Gastrocnemius medialis (tissue), 4 donors: ENCODE measurements around the gene KCNMB3. TPM values are rescaled to one million over a fixed set of nuclear protein-coding genes. Genes with fewer than 3 reads are reported as not detected.
"Not testable (repeated sequence)": the region's sequence is repeated elsewhere in the genome, so short reads cannot be mapped to it uniquely, and the experiment has no call there.

Experiments used
- ATAC-seq, 2 donors: fragments of 150-250 bp; one replicate each; pipeline ENCODE4 v1.9.1; 2016
- DNase-seq, 2 donors: peaks; one replicate each; pipeline ENCODE4 v3.0.0-alpha.2; 2019
- H3K27ac ChIP-seq, 4 donors: fragments of 200-600 bp; sonication (generic); 1 replicate in 1 of 4; 2 replicates in 3 of 4; pipeline ENCODE4 v1.5.1; 2016 to 2018; ENCODE audit warnings: mild to moderate bottlenecking in 2 of 4, moderate library complexity in 1 of 4
- H3K27me3 ChIP-seq, 3 donors: fragments of 200-600 bp; sonication (generic) in 2 of 3; 1 replicate in 1 of 3; 2 replicates in 2 of 3; pipeline versions ENCODE4 v1.5.1 to v1.6.0; 2016 to 2019; ENCODE audit warnings: mild to moderate bottlenecking in 1 of 3, moderate library complexity in 1 of 3
- H3K36me3 ChIP-seq, 2 donors: fragments of 200-600 bp; sonication (generic) in 1 of 2; one replicate each; pipeline ENCODE4 v1.5.1; 2017 to 2018
- H3K4me1 ChIP-seq, 2 donors: fragments of 200-600 bp; sonication (generic) in 1 of 2; one replicate each; pipeline ENCODE4 v1.5.1; 2016 to 2017; ENCODE audit warnings: mild to moderate bottlenecking in 2 of 2
- H3K4me3 ChIP-seq, 4 donors: fragments of 200-600 bp; sonication (generic) in 3 of 4; 1 replicate in 1 of 4; 2 replicates in 3 of 4; pipeline ENCODE4 v1.5.1; 2016 to 2019; ENCODE audit warnings: mild to moderate bottlenecking in 2 of 4
- H3K9me3 ChIP-seq, 3 donors: fragments of 200-600 bp; sonication (generic) in 2 of 3; 1 replicate in 1 of 3; 2 replicates in 2 of 3; pipeline ENCODE4 v1.5.1; 2016 to 2019
- CTCF ChIP-seq, 5 experiments: fragments of 450-650 bp in 3 of 5; fragments of 200-600 bp in 2 of 5; sonication (generic) in 2 of 5; IDR thresholded peaks in 4 of 5; conservative IDR thresholded peaks in 1 of 5; 1 replicate in 4 of 5; 2 replicates in 1 of 5; pipeline ENCODE4 v1.5.1; 2016 to 2019; ENCODE audit warnings: antibody characterized with exemption in 5 of 5, mild to moderate bottlenecking in 3 of 5, moderate library complexity in 3 of 5
- POLR2A ChIP-seq, 2 donors: fragments of 450-650 bp; IDR thresholded peaks; one replicate each; pipeline ENCODE4 v1.6.1; 2017; ENCODE audit warnings: antibody characterized with exemption in 2 of 2, mild to moderate bottlenecking in 2 of 2, moderate library complexity in 2 of 2
- in situ Hi-C, 4 donors: fragments of 200-750 bp; cut with MboI; loops; one replicate each; pipeline versions ENCODE4 v1.15.0 to v1.8.0; 2017; ENCODE audit warnings: low sequenced_read_pairs in 4 of 4
- intact Hi-C: fragments of 100-400 bp; cut with DNase I; formaldehyde crosslinking; loops from one replicate; pipeline ENCODE4 v1.15.1; 2023; ENCODE audit warnings: low total_unique reads
- total RNA-seq, 4 donors: library from RNA; depleted of rRNA; stranded (reverse); fragments of >200 nt; gene quantifications; one replicate each; pipeline versions ENCODE4 v1.1.0 to v1.2.3, GENCODE V29; 2016

The KCNMB3 gene
- total RNA-seq, 4 donors from 2014 or later, result 0.24 to 2.1 (median 0.44) TPM

GRCh38 chr3:179247289-179248015 lies 3.5 kb downstream of the KCNMB3 start:
- peaks cover 0 to 8% of the 10 kb centered on the region in 2 donors for H3K36me3 ChIP-seq
- H3K4me3 ChIP-seq, result no peak overlapping the region
- TF ChIP-seq POLR2A (IDR thresholded peaks at IDR 0.05) (no peak), CTCF (IDR thresholded peaks at IDR 0.05 in 4 of 5, conservative IDR thresholded peaks at IDR 0.05 in 1 of 5) (no peak)
- in situ Hi-C loops, result no loop called here
- no peaks in the 10 kb centered on the region for H3K9me3 ChIP-seq
- DNase-seq (no peak), ATAC-seq (no peak)
- H3K27ac ChIP-seq, result no peak overlapping the region
- no peaks in the 10 kb centered on the region for H3K4me1 ChIP-seq
- H3K27me3 ChIP-seq, result no peaks in the 10 kb centered on the region
- intact Hi-C loops, result no loop called here

- Histone ChIP-seq H3K36me3 (peaks cover 0 to under 1% of the 10 kb centered on the region in 2 donors), H3K27me3 (no peaks in the 10 kb centered on the region), H3K4me3 (no peak overlapping the region), H3K27ac (no peak overlapping the region), H3K9me3 (no peaks in the 10 kb centered on the region), H3K4me1 (no peaks in the 10 kb centered on the region)
- in situ Hi-C loops (no loop called here), intact Hi-C loops (no loop called here)
- TF ChIP-seq CTCF (IDR thresholded peaks at IDR 0.05 in 4 of 5, conservative IDR thresholded peaks at IDR 0.05 in 1 of 5), result no peak
- no peak for TF ChIP-seq POLR2A (IDR thresholded peaks at IDR 0.05)
- DNase-seq (no peak), ATAC-seq (no peak)
Measured at GRCh38 chr3:179244878-179245277, 6.0 kb downstream of the KCNMB3 start.

GRCh38 chr3:179242859-179243258 lies 8.1 kb downstream of the KCNMB3 start:
- intact Hi-C loops, DNase-seq, H3K27me3 ChIP-seq, H3K4me3 ChIP-seq, H3K36me3 ChIP-seq, H3K27ac ChIP-seq, H3K9me3 ChIP-seq, H3K4me1 ChIP-seq, in situ Hi-C loops, ATAC-seq: not testable (repeated sequence)

GRCh38 chr3:179240299-179240698 lies 10.6 kb downstream of the KCNMB3 start:
- DNase-seq, H3K4me3 ChIP-seq, H3K27ac ChIP-seq, H3K27me3 ChIP-seq, in situ Hi-C loops, H3K9me3 ChIP-seq, intact Hi-C loops, ATAC-seq, H3K4me1 ChIP-seq, H3K36me3 ChIP-seq: not testable (repeated sequence)

- no peak overlapping the region for H3K27ac ChIP-seq
- DNase-seq (no peak), ATAC-seq (no peak)
- H3K36me3 ChIP-seq, result peaks cover 0 to 13% of the 10 kb centered on the region in 2 donors
- no peaks in the 10 kb centered on the region for H3K4me1 ChIP-seq
- H3K4me3 ChIP-seq, result no peak overlapping the region
- intact Hi-C loops (no loop called here), in situ Hi-C loops (no loop called here)
- no peak for TF ChIP-seq POLR2A (IDR thresholded peaks at IDR 0.05)
- no peak for TF ChIP-seq CTCF (IDR thresholded peaks at IDR 0.05 in 4 of 5, conservative IDR thresholded peaks at IDR 0.05 in 1 of 5)
- H3K27me3 ChIP-seq, result no peaks in the 10 kb centered on the region
- no peaks in the 10 kb centered on the region for H3K9me3 ChIP-seq
Measured at GRCh38 chr3:179236669-179237301, 14.1 kb downstream of the KCNMB3 start.
